H9 (cell line): ENCODE measurements around the gene STARD4. TPM values are rescaled to one million over a fixed set of nuclear protein-coding genes. Genes with fewer than 3 reads are reported as not detected.
A peak's percentile ranks its signal among the peaks of the same experiment; 100 is the strongest.

Experiments used
- DNase-seq: peaks from one replicate; pipeline ENCODE4 v3.0.0-alpha.2; 2017
- H2AFZ ChIP-seq: one replicate; pipeline ENCODE4 v1.6.1; 2013; ENCODE audit warnings: mild to moderate bottlenecking, low read length, control low read depth, moderate library complexity
- H2AK5ac ChIP-seq: 2 replicates; pipeline ENCODE4 v1.6.1; 2013; ENCODE audit warnings: low read length, control low read depth, mixed read lengths; ENCODE audit not compliant: insufficient read length
- H2BK120ac ChIP-seq: one replicate; pipeline ENCODE4 v1.6.1; 2013; ENCODE audit warnings: low read depth, mild to moderate bottlenecking, low read length, control low read depth, inconsistent platforms; ENCODE audit not compliant: poor library complexity, severe bottlenecking
- H2BK12ac ChIP-seq: 2 replicates; pipeline ENCODE4 v1.6.1; 2013; ENCODE audit warnings: low read length, control low read depth, mixed read lengths, low read depth; ENCODE audit not compliant: insufficient read length
- H2BK15ac ChIP-seq: 2 replicates; pipeline ENCODE4 v1.6.1; 2013; ENCODE audit warnings: low read depth, low read length, control low read depth
- H2BK20ac ChIP-seq: one replicate; pipeline ENCODE4 v1.6.1; 2013; ENCODE audit warnings: low read depth, mild to moderate bottlenecking, low read length, control low read depth, inconsistent platforms; ENCODE audit not compliant: poor library complexity, severe bottlenecking
- H2BK5ac ChIP-seq: 2 replicates; pipeline ENCODE4 v1.6.1; 2013; ENCODE audit warnings: low read length, control low read depth, mixed read lengths; ENCODE audit not compliant: insufficient read length
- H3K14ac ChIP-seq: 2 replicates; pipeline ENCODE4 v1.6.1; 2013; ENCODE audit warnings: low read length, control low read depth; ENCODE audit not compliant: insufficient read depth
- H3K18ac ChIP-seq: 2 replicates; pipeline ENCODE4 v1.6.1; 2013; ENCODE audit warnings: low read depth, mild to moderate bottlenecking, mixed read lengths, low read length, control low read depth; ENCODE audit not compliant: insufficient read length
- H3K23ac ChIP-seq: 2 replicates; pipeline ENCODE4 v1.6.1; 2013; ENCODE audit warnings: low read length, control low read depth, mixed read lengths, low read depth; ENCODE audit not compliant: insufficient read length
- H3K23me2 ChIP-seq: 2 replicates; pipeline ENCODE4 v1.6.1; 2013; ENCODE audit warnings: low read depth, mild to moderate bottlenecking, mixed read lengths, low read length, control low read depth; ENCODE audit not compliant: insufficient read length, poor library complexity, severe bottlenecking
- H3K27ac ChIP-seq: 2 replicates; pipeline ENCODE4 v1.5.1; 2013; ENCODE audit warnings: low read length, control low read depth, mixed read lengths, low read depth; ENCODE audit not compliant: insufficient read length
- H3K27me3 ChIP-seq: 2 replicates; pipeline ENCODE4 v1.6.1; 2013; ENCODE audit warnings: low read length, control low read depth, inconsistent platforms; ENCODE audit not compliant: insufficient read depth
- H3K4ac ChIP-seq: 2 replicates; pipeline ENCODE4 v1.6.1; 2013; ENCODE audit warnings: low read depth, mild to moderate bottlenecking, control low read depth, inconsistent platforms, low read length, moderate library complexity
- H3K4me1 ChIP-seq: 2 replicates; pipeline ENCODE4 v1.6.1; 2013; ENCODE audit warnings: low read length, control low read depth, inconsistent platforms; ENCODE audit not compliant: insufficient read depth
- H3K4me2 ChIP-seq: 2 replicates; pipeline ENCODE4 v1.6.1; 2013; ENCODE audit warnings: low read length, control low read depth, mixed read lengths; ENCODE audit not compliant: insufficient read length, insufficient read depth
- H3K56ac ChIP-seq: 2 replicates; pipeline ENCODE4 v1.6.1; 2013; ENCODE audit warnings: low read depth, mild to moderate bottlenecking, mixed read lengths, low read length, control low read depth; ENCODE audit not compliant: insufficient read length
- H3K79me1 ChIP-seq: 2 replicates; pipeline ENCODE4 v1.6.1; 2013; ENCODE audit warnings: low read depth, mild to moderate bottlenecking, moderate library complexity, low read length, control low read depth, inconsistent platforms; ENCODE audit not compliant: insufficient read depth, poor library complexity, severe bottlenecking
- H3K79me2 ChIP-seq: 2 replicates; pipeline ENCODE4 v1.6.1; 2013; ENCODE audit warnings: low read length, control low read depth, inconsistent platforms; ENCODE audit not compliant: insufficient read depth
- H3K9ac ChIP-seq: 2 replicates; pipeline ENCODE4 v1.6.1; 2013; ENCODE audit warnings: low read length, control low read depth, mixed read lengths; ENCODE audit not compliant: insufficient read length; ENCODE audit errors: extremely low read depth
- H3K9me3 ChIP-seq: one replicate; pipeline ENCODE4 v1.6.1; 2013; ENCODE audit warnings: low read depth, low read length, inconsistent platforms; ENCODE audit not compliant: control insufficient read depth
- H3T11ph ChIP-seq: one replicate; pipeline ENCODE4 v1.6.1; 2013; ENCODE audit warnings: mild to moderate bottlenecking, low read length, control low read depth, inconsistent platforms
- H4K20me1 ChIP-seq: one replicate; pipeline ENCODE4 v1.6.1; 2013; ENCODE audit not compliant: control insufficient read depth, insufficient read length, insufficient read depth
- H4K5ac ChIP-seq: 2 replicates; pipeline ENCODE4 v1.6.1; 2013; ENCODE audit warnings: low read depth, mild to moderate bottlenecking, mixed read lengths, low read length, control low read depth; ENCODE audit not compliant: insufficient read length
- H4K8ac ChIP-seq: replicated peaks from 2 replicates; pipeline ENCODE4 v1.6.1; 2013; ENCODE audit warnings: low read length, control low read depth, mixed read lengths, low read depth; ENCODE audit not compliant: insufficient read length
- H4K91ac ChIP-seq: 2 replicates; pipeline ENCODE4 v1.6.1; 2013; ENCODE audit warnings: low read depth, mild to moderate bottlenecking, moderate library complexity, mixed read lengths, low read length, control low read depth; ENCODE audit not compliant: insufficient read length
- H3K27ac Mint-ChIP-seq, 3 experiments: 2 replicates in 2 of 3; 3 replicates in 1 of 3; pipeline ENCODE4 v1.8.0; 2020 to 2021; ENCODE audit warnings: mixed read lengths in 3 of 3, mild to moderate bottlenecking in 1 of 3, moderate library complexity in 1 of 3
- H3K27me3 Mint-ChIP-seq: 2 replicates; pipeline ENCODE4 v1.8.0; 2021; ENCODE audit warnings: low read depth, mild to moderate bottlenecking, moderate library complexity, mixed read lengths
- H3K36me3 Mint-ChIP-seq, 3 experiments: 2 replicates in 2 of 3; 3 replicates in 1 of 3; pipeline ENCODE4 v1.8.0; 2020 to 2021; ENCODE audit warnings: low read depth in 3 of 3, mixed read lengths in 3 of 3; ENCODE audit not compliant: insufficient read depth in 1 of 3
- H3K4me1 Mint-ChIP-seq, 2 experiments: 2 replicates each; pipeline ENCODE4 v1.8.0; 2020; ENCODE audit warnings: mixed read lengths in 2 of 2
- H3K4me3 Mint-ChIP-seq, 2 experiments: 2 replicates in 1 of 2; 3 replicates in 1 of 2; pipeline ENCODE4 v1.8.0; 2020 to 2021; ENCODE audit warnings: mild to moderate bottlenecking in 2 of 2, mixed read lengths in 2 of 2, moderate library complexity in 1 of 2
- H3K9me3 Mint-ChIP-seq, 2 experiments: 2 replicates in 1 of 2; 3 replicates in 1 of 2; pipeline ENCODE4 v1.8.0; 2020; ENCODE audit warnings: mild to moderate bottlenecking in 2 of 2, mixed read lengths in 2 of 2, moderate library complexity in 1 of 2
- CTCF ChIP-seq: fragments of 200-600 bp; sonication (generic); conservative IDR thresholded peaks from 3 replicates; pipeline ENCODE4 v1.8.0; 2021; ENCODE audit warnings: antibody characterized with exemption, mild to moderate bottlenecking
- WGBS: extraction: QIAGEN DNeasy Blood & Tissue Kit; methylation state at CpG from one replicate; pipeline ENCODE4 v1.1.7; 2013; ENCODE audit warnings: missing lambda C conversion rate, low lambda C conversion rate, mixed read lengths; ENCODE audit not compliant: insufficient read length; ENCODE audit errors: extremely low coverage; 5-methylcytosine and 5-hydroxymethylcytosine counted together
- total RNA-seq: library from RNA; stranded (reverse); gene quantifications from 2 replicates; pipeline ENCODE4 v1.2.1, GENCODE V29; 2021

STARD4 gene
- total RNA-seq, 1 experiment from 2014 or later = 28.7 TPM

GRCh38 chr5:111461934-111462333 is 50.4 kb downstream of the STARD4 start:
- Histone ChIP-seq H2BK15ac (no peak overlapping the region), H2BK20ac (no peak overlapping the region), H2AFZ (no peak overlapping the region), H2BK5ac (no peak overlapping the region), H3K56ac (no peak overlapping the region), H3K9me3 (no peaks in the 10 kb centered on the region), H3K4me1 (peaks cover 3% of the 10 kb centered on the region; the same call in 1 of the 2 replicates), H3K4me2 (no peak overlapping the region), H2BK12ac (no peak overlapping the region), H3K9ac (no peak overlapping the region), H3K4ac (no peak overlapping the region), H3K79me2 (no peaks in the 10 kb centered on the region), H3T11ph (no peak overlapping the region), H3K14ac (no peak overlapping the region), H4K5ac (no peak overlapping the region), H4K20me1 (no peaks in the 10 kb centered on the region), H2BK120ac (no peak overlapping the region), H2AK5ac (no peak overlapping the region), H3K23me2 (no peaks in the 10 kb centered on the region), H3K23ac (no peak overlapping the region), H3K18ac (no peak overlapping the region), H3K79me1 (no peaks in the 10 kb centered on the region), H4K91ac (no peak overlapping the region), H3K27ac (no peak overlapping the region), H3K27me3 (no peaks in the 10 kb centered on the region), H4K8ac (no peak overlapping the region)
- peaks cover 18 to 19% of the 10 kb centered on the region in 2 experiments for H3K4me1 Mint-ChIP-seq
- H3K36me3 Mint-ChIP-seq = peaks cover 0 to 16% (median 2%) of the 10 kb centered on the region in 3 experiments; a peak in 4 of 7 replicates
- WGBS = no CpG with 5 or more reads among the region's 2 CpGs
- TF ChIP-seq CTCF = no peak
- peaks cover 8 to 12% of the 10 kb centered on the region in 2 experiments; a peak in 4 of 5 replicates for H3K9me3 Mint-ChIP-seq
- DNase-seq = no peak
- H3K27me3 Mint-ChIP-seq = no peaks in the 10 kb centered on the region
- H3K27ac Mint-ChIP-seq = peak overlapping the region in 1 of 3 experiments; percentile 4; a peak in 1 of 7 replicates
- no peak overlapping the region for H3K4me3 Mint-ChIP-seq
